Measurements from ENCODE around the gene OLFM3. TPM values are rescaled to one million over a fixed set of nuclear protein-coding genes. Genes with fewer than 3 reads are reported as not detected.

OLFM3 gene
- total RNA-seq, 1 donor from 2014 or later = not detected

GRCh38 chr1:101957771-101958170 is 39.0 kb downstream of the OLFM3 start:
- no peaks in the 10 kb centered on the region for H3K9me3 Mint-ChIP-seq (ENCODE audit: unreplicated experiment)
- TF ChIP-seq, protein P1, sequence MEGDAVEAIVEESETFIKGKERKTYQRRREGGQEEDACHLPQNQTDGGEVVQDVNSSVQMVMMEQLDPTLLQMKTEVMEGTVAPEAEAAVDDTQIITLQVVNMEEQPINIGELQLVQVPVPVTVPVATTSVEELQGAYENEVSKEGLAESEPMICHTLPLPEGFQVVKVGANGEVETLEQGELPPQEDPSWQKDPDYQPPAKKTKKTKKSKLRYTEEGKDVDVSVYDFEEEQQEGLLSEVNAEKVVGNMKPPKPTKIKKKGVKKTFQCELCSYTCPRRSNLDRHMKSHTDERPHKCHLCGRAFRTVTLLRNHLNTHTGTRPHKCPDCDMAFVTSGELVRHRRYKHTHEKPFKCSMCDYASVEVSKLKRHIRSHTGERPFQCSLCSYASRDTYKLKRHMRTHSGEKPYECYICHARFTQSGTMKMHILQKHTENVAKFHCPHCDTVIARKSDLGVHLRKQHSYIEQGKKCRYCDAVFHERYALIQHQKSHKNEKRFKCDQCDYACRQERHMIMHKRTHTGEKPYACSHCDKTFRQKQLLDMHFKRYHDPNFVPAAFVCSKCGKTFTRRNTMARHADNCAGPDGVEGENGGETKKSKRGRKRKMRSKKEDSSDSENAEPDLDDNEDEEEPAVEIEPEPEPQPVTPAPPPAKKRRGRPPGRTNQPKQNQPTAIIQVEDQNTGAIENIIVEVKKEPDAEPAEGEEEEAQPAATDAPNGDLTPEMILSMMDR (IDR thresholded peaks at IDR 0.05) = no peak
- no peaks in the 10 kb centered on the region for H3K36me3 Mint-ChIP-seq (ENCODE audit: unreplicated experiment)
- H3K27ac Mint-ChIP-seq (ENCODE audit: unreplicated experiment) = no peak overlapping the region
- peaks cover 5% of the 10 kb centered on the region for H3K27me3 Mint-ChIP-seq (ENCODE audit: unreplicated experiment)
- no peaks in the 10 kb centered on the region for H3K4me1 Mint-ChIP-seq (ENCODE audit: unreplicated experiment)
- DNase-seq (ENCODE audit: extremely low spot score, unreplicated experiment) = no peak
- no peak overlapping the region for H3K4me3 Mint-ChIP-seq (ENCODE audit: unreplicated experiment)

DNA sequence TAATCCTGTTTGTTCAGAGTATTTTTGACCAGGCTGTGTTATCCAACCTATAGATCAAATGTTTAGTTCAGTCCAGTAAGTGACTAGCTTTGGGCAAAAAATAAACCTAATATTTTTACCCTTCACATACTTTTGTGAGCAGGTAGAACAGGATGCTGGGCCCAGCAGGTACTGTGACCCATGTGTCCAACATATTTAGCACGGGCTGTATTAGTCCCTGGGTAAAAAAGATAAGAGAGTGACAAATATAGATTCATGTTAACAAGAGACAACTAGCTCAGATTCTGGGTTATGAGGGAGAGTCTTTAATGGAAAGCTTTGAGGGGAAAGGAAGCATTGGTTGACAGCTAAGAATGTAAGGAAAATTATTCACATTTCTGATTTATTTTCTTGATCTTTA is 43.1 kb downstream of the OLFM3 start:
- Mint-ChIP-seq H3K27me3 (ENCODE audit: unreplicated experiment) (peaks cover 5% of the 10 kb centered on the region), H3K4me3 (ENCODE audit: unreplicated experiment) (no peak overlapping the region), H3K36me3 (ENCODE audit: unreplicated experiment) (no peaks in the 10 kb centered on the region), H3K4me1 (ENCODE audit: unreplicated experiment) (no peaks in the 10 kb centered on the region), H3K27ac (ENCODE audit: unreplicated experiment) (no peak overlapping the region), H3K9me3 (ENCODE audit: unreplicated experiment) (no peaks in the 10 kb centered on the region)
- TF ChIP-seq, protein P1 (IDR thresholded peaks at IDR 0.05) = no peak
- DNase-seq (ENCODE audit: extremely low spot score, unreplicated experiment) = no peak

DNA sequence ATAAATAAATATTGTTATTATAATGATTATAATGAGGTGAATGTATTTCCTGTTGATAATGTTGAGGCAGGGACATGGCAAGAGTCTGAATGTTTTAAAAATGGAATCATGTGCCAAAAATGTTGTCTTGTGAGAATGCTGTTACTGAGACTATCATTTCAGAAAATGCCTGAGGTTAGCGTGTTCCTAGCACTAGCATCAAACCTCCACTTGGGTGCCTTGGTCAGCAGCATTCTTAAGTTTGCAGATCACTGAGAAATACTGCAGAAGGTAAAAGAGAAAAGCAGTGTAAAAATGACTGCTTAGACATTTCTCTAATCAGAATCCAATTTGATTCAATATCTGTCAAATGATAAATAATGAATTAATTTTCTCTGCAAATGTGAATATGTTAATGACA is 50.8 kb downstream of the OLFM3 start:
- no peak overlapping the region for H3K27ac Mint-ChIP-seq (ENCODE audit: unreplicated experiment)
- no peaks in the 10 kb centered on the region for H3K36me3 Mint-ChIP-seq (ENCODE audit: unreplicated experiment)
- H3K4me1 Mint-ChIP-seq (ENCODE audit: unreplicated experiment) = no peaks in the 10 kb centered on the region
- no peak for DNase-seq (ENCODE audit: extremely low spot score, unreplicated experiment)
- no peaks in the 10 kb centered on the region for H3K9me3 Mint-ChIP-seq (ENCODE audit: unreplicated experiment)
- no peaks in the 10 kb centered on the region for H3K27me3 Mint-ChIP-seq (ENCODE audit: unreplicated experiment)
- no peak overlapping the region for H3K4me3 Mint-ChIP-seq (ENCODE audit: unreplicated experiment)
- TF ChIP-seq, protein P1 (IDR thresholded peaks at IDR 0.05) = no peak

GRCh38 chr1:101943237-101943636 is 53.5 kb downstream of the OLFM3 start:
- H3K27me3 Mint-ChIP-seq (ENCODE audit: unreplicated experiment) = no peaks in the 10 kb centered on the region
- no peaks in the 10 kb centered on the region for H3K4me1 Mint-ChIP-seq (ENCODE audit: unreplicated experiment)
- H3K36me3 Mint-ChIP-seq (ENCODE audit: unreplicated experiment) = no peaks in the 10 kb centered on the region
- TF ChIP-seq, protein P1 (IDR thresholded peaks at IDR 0.05) = no peak
- H3K9me3 Mint-ChIP-seq (ENCODE audit: unreplicated experiment) = no peaks in the 10 kb centered on the region
- no peak for DNase-seq (ENCODE audit: extremely low spot score, unreplicated experiment)
- no peak overlapping the region for H3K4me3 Mint-ChIP-seq (ENCODE audit: unreplicated experiment)
- H3K27ac Mint-ChIP-seq (ENCODE audit: unreplicated experiment) = no peak overlapping the region

- H3K4me3 Mint-ChIP-seq (ENCODE audit: unreplicated experiment) = no peak overlapping the region
- TF ChIP-seq, protein P1 (IDR thresholded peaks at IDR 0.05) = no peak
- H3K27ac Mint-ChIP-seq (ENCODE audit: unreplicated experiment) = no peak overlapping the region
- H3K4me1 Mint-ChIP-seq (ENCODE audit: unreplicated experiment) = no peaks in the 10 kb centered on the region
- DNase-seq (ENCODE audit: extremely low spot score, unreplicated experiment) = no peak
- H3K27me3 Mint-ChIP-seq (ENCODE audit: unreplicated experiment) = no peaks in the 10 kb centered on the region
- H3K36me3 Mint-ChIP-seq (ENCODE audit: unreplicated experiment) = no peaks in the 10 kb centered on the region
- H3K9me3 Mint-ChIP-seq (ENCODE audit: unreplicated experiment) = no peaks in the 10 kb centered on the region
Observed at GRCh38 chr1:101942516-101943193, 54.1 kb downstream of the OLFM3 start.
